WTC11 (cell line): Measurements from ENCODE around the gene SHTN1.

Experiments
- JUN ChIP-seq: sonication (generic); formaldehyde crosslinking; IDR thresholded peaks from 2 replicates; pipeline ENCODE4 v1.8.0; 2023; ENCODE audit warnings: mild to moderate bottlenecking, missing genetic modification reagents
- RELA ChIP-seq: sonication (generic); formaldehyde crosslinking; IDR thresholded peaks from 2 replicates; pipeline ENCODE4 v1.8.1; 2022; ENCODE audit warnings: missing genetic modification reagents, mild to moderate bottlenecking, borderline replicate concordance
- TEAD4 ChIP-seq: sonication (generic); formaldehyde crosslinking; IDR thresholded peaks from 2 replicates; pipeline ENCODE4 v1.8.0; 2022; ENCODE audit warnings: mild to moderate bottlenecking, missing genetic modification reagents
- ZNF263 ChIP-seq: sonication (generic); formaldehyde crosslinking; IDR thresholded peaks from 2 replicates; pipeline ENCODE4 v1.8.1; 2022; ENCODE audit warnings: low read depth, mild to moderate bottlenecking, moderate library complexity, missing genetic modification reagents
- TF ChIP-seq, protein P1 (sequence below): fragments of 200-600 bp; IDR thresholded peaks from 2 replicates; pipeline ENCODE4 v1.8.0; 2022; ENCODE audit warnings: antibody characterized with exemption
- TF ChIP-seq, protein P2 (sequence below): sonication (generic); formaldehyde crosslinking; IDR thresholded peaks from 2 replicates; pipeline ENCODE4 v1.8.0; 2022; ENCODE audit warnings: mild to moderate bottlenecking, missing genetic modification reagents
- TF ChIP-seq, protein P3 (sequence below): sonication (generic); formaldehyde crosslinking; IDR thresholded peaks from 2 replicates; pipeline ENCODE4 v1.8.0; 2022; ENCODE audit warnings: missing genetic modification reagents
- TF ChIP-seq, protein P4 (sequence below): sonication (generic); formaldehyde crosslinking; IDR thresholded peaks from 2 replicates; pipeline ENCODE4 v1.8.1; 2023; ENCODE audit warnings: mild to moderate bottlenecking, missing genetic modification reagents
- TF ChIP-seq, protein P5 (sequence below): sonication (generic); formaldehyde crosslinking; IDR thresholded peaks from 2 replicates; pipeline ENCODE4 v1.8.1; 2022; ENCODE audit warnings: mild to moderate bottlenecking, moderate library complexity, missing genetic modification reagents

DNA sequence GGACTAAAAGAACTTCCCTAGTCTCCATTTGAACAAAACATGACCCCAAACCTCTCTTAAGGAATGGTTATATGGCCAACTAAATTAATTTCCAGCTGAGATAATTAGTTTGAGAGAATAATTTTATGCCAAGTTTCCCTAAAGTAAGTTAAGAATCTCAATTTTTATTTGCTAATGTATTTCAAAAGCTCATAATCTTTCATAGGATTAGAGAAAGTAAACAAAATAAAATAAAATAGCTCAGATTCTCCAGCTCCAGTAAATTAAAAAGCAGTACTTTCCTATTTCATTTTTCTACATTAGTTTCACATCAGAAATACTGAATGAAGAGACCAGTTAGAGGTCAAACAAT, 111.3 kb downstream of the SHTN1 start:
- TF ChIP-seq, protein P1, sequence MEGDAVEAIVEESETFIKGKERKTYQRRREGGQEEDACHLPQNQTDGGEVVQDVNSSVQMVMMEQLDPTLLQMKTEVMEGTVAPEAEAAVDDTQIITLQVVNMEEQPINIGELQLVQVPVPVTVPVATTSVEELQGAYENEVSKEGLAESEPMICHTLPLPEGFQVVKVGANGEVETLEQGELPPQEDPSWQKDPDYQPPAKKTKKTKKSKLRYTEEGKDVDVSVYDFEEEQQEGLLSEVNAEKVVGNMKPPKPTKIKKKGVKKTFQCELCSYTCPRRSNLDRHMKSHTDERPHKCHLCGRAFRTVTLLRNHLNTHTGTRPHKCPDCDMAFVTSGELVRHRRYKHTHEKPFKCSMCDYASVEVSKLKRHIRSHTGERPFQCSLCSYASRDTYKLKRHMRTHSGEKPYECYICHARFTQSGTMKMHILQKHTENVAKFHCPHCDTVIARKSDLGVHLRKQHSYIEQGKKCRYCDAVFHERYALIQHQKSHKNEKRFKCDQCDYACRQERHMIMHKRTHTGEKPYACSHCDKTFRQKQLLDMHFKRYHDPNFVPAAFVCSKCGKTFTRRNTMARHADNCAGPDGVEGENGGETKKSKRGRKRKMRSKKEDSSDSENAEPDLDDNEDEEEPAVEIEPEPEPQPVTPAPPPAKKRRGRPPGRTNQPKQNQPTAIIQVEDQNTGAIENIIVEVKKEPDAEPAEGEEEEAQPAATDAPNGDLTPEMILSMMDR: no peak
- TF ChIP-seq, protein P2, sequence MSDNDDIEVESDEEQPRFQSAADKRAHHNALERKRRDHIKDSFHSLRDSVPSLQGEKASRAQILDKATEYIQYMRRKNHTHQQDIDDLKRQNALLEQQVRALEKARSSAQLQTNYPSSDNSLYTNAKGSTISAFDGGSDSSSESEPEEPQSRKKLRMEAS (CRISPR knock-in tag): no peak
- TF ChIP-seq JUN (CRISPR knock-in tag) (no peak), ZNF263 (CRISPR knock-in tag) (no peak), TEAD4 (CRISPR knock-in tag) (no peak), RELA (CRISPR knock-in tag) (no peak)
- TF ChIP-seq, protein P3, sequence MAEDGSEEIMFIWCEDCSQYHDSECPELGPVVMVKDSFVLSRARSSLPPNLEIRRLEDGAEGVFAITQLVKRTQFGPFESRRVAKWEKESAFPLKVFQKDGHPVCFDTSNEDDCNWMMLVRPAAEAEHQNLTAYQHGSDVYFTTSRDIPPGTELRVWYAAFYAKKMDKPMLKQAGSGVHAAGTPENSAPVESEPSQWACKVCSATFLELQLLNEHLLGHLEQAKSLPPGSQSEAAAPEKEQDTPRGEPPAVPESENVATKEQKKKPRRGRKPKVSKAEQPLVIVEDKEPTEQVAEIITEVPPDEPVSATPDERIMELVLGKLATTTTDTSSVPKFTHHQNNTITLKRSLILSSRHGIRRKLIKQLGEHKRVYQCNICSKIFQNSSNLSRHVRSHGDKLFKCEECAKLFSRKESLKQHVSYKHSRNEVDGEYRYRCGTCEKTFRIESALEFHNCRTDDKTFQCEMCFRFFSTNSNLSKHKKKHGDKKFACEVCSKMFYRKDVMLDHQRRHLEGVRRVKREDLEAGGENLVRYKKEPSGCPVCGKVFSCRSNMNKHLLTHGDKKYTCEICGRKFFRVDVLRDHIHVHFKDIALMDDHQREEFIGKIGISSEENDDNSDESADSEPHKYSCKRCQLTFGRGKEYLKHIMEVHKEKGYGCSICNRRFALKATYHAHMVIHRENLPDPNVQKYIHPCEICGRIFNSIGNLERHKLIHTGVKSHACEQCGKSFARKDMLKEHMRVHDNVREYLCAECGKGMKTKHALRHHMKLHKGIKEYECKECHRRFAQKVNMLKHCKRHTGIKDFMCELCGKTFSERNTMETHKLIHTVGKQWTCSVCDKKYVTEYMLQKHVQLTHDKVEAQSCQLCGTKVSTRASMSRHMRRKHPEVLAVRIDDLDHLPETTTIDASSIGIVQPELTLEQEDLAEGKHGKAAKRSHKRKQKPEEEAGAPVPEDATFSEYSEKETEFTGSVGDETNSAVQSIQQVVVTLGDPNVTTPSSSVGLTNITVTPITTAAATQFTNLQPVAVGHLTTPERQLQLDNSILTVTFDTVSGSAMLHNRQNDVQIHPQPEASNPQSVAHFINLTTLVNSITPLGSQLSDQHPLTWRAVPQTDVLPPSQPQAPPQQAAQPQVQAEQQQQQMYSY: no peak
- TF ChIP-seq, protein P4, sequence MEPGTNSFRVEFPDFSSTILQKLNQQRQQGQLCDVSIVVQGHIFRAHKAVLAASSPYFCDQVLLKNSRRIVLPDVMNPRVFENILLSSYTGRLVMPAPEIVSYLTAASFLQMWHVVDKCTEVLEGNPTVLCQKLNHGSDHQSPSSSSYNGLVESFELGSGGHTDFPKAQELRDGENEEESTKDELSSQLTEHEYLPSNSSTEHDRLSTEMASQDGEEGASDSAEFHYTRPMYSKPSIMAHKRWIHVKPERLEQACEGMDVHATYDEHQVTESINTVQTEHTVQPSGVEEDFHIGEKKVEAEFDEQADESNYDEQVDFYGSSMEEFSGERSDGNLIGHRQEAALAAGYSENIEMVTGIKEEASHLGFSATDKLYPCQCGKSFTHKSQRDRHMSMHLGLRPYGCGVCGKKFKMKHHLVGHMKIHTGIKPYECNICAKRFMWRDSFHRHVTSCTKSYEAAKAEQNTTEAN (CRISPR knock-in tag): no peak
- TF ChIP-seq, protein P5, sequence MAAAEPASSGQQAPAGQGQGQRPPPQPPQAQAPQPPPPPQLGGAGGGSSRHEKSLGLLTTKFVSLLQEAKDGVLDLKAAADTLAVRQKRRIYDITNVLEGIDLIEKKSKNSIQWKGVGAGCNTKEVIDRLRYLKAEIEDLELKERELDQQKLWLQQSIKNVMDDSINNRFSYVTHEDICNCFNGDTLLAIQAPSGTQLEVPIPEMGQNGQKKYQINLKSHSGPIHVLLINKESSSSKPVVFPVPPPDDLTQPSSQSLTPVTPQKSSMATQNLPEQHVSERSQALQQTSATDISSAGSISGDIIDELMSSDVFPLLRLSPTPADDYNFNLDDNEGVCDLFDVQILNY: no peak
